ENCODE data around the gene PRR16.

DNA sequence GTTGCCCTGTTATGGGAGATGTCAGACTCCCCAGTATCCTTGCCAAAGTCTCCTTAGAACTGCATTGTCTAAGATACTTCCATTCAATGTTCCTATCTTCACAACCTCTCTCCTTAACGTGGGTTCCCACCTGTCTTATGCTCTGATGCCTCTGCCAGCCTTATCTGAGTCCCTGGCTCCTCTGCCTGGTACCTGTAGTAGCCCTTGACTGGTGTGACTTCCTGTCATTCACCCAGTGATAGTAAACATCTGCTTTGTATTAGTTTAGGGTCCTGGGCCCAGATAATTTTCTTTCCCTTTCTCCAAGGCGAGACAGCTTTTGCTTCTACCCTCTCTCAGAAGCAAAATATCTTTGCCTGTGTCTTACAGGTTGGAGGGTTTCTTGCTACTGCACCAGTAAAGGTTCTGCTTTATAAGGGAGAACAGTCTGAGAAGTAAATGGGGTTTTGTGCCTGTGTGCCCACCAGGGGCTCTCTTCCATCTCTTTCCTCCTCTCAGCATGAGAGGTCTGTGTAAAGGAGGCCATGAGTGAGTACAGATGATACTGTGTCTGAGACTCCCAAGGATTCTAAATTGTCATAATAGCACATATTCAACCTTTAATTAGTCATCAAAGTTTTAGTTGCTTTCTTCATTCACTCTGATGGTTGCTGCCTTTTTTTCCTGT, 220.8 kb downstream of the PRR16 start:
- TF ChIP-seq CTCF (IDR thresholded peaks at IDR 0.05) (no peak), POLR2A (IDR thresholded peaks at IDR 0.05) (no peak), POLR2AphosphoS5 (IDR thresholded peaks at IDR 0.05) (no peak)
